Activated B cell treated with CpG ODN at 0.5 μM for 24 hours (primary cell): ENCODE measurements around the gene WWOX. TPM values are rescaled to one million over a fixed set of nuclear protein-coding genes. Genes with fewer than 3 reads are reported as not detected.

Source experiments
- ATAC-seq: fragments of 200-7000 bp; cut with Tn5 transposase; one replicate; pipeline ENCODE4 v1.10.0; 2021; ENCODE audit warnings: low read depth, mild to moderate bottlenecking, moderate library complexity
- CTCF ChIA-PET: fragments of 350-600 bp; sonication (Branson Sonifier 250); formaldehyde crosslinking; loops from one replicate; lab custom pipeline; 2021; ENCODE audit warnings: antibody characterized with exemption; lab: Charles Lee
- POLR2A ChIA-PET: fragments of 350-600 bp; sonication (Branson Sonifier 250); formaldehyde crosslinking; loops from one replicate; lab custom pipeline; 2021; ENCODE audit warnings: antibody characterized with exemption; lab: Charles Lee
- DNase-seq: peaks from one replicate; pipeline ENCODE4 v3.0.0; 2022
- H3K27ac Mint-ChIP-seq: one replicate; pipeline ENCODE4 v1.8.0; 2020; ENCODE audit warnings: mixed read lengths
- H3K27me3 Mint-ChIP-seq: one replicate; pipeline ENCODE4 v1.8.0; 2021; ENCODE audit warnings: mixed read lengths
- H3K36me3 Mint-ChIP-seq: one replicate; pipeline ENCODE4 v1.8.0; 2021; ENCODE audit warnings: low read depth, mixed read lengths
- H3K4me1 Mint-ChIP-seq: one replicate; pipeline ENCODE4 v1.8.0; 2021; ENCODE audit warnings: mixed read lengths
- H3K4me3 Mint-ChIP-seq: one replicate; pipeline ENCODE4 v1.8.0; 2020; ENCODE audit warnings: mild to moderate bottlenecking, mixed read lengths
- H3K9me3 Mint-ChIP-seq: one replicate; pipeline ENCODE4 v1.8.0; 2020; ENCODE audit warnings: mixed read lengths
- CTCF ChIP-seq: fragments of 200-600 bp; IDR thresholded peaks from one replicate; pipeline ENCODE4 v1.8.0; 2022; ENCODE audit warnings: antibody characterized with exemption, mild to moderate bottlenecking
- intact Hi-C: fragments of 100-400 bp; cut with micrococcal nuclease; formaldehyde crosslinking; loops from one replicate; pipeline ENCODE4 v1.15.1; 2024
- total RNA-seq: library from RNA; stranded (reverse); gene quantifications from 2 replicates; pipeline ENCODE4 v1.2.3, GENCODE V29; 2022

Gene WWOX
- total RNA-seq, 1 donor from 2014 or later, result 22.6 TPM

- Mint-ChIP-seq H3K36me3 (peaks cover 20% of the 10 kb centered on the region), H3K9me3 (peaks cover 20% of the 10 kb centered on the region), H3K4me3 (no peak overlapping the region), H3K27ac (no peak overlapping the region), H3K4me1 (no peaks in the 10 kb centered on the region), H3K27me3 (no peaks in the 10 kb centered on the region)
- ATAC-seq, result no peak
- CTCF ChIA-PET, result no interaction called here
- intact Hi-C loops, result loop anchor here (10.0 kb wide), 1 partner anchor 1545 kb away; no protein-coding TSS in a partner anchor
- no peak for DNase-seq
- no peak for TF ChIP-seq CTCF
- POLR2A ChIA-PET, result no interaction called here
Measured at GRCh38 chr16:78919852-78920251, 820.4 kb downstream of the WWOX start.

GRCh38 chr16:78920621-78921020 is 821.2 kb downstream of the WWOX start:
- H3K27ac Mint-ChIP-seq, result no peak overlapping the region
- ATAC-seq, result no peak
- no peaks in the 10 kb centered on the region for H3K4me1 Mint-ChIP-seq
- H3K4me3 Mint-ChIP-seq, result no peak overlapping the region
- no peaks in the 10 kb centered on the region for H3K27me3 Mint-ChIP-seq
- POLR2A ChIA-PET, result no interaction called here
- no peak for DNase-seq
- H3K36me3 Mint-ChIP-seq, result peaks cover 15% of the 10 kb centered on the region
- intact Hi-C loops, result loop anchor here (10.0 kb wide), 1 partner anchor 1544 kb away; no protein-coding TSS in a partner anchor
- no peak for TF ChIP-seq CTCF
- CTCF ChIA-PET, result no interaction called here
- H3K9me3 Mint-ChIP-seq, result peaks cover 20% of the 10 kb centered on the region

- TF ChIP-seq CTCF, result no peak
- Mint-ChIP-seq H3K4me1 (no peaks in the 10 kb centered on the region), H3K27me3 (no peaks in the 10 kb centered on the region), H3K9me3 (peaks cover 21% of the 10 kb centered on the region), H3K27ac (no peak overlapping the region), H3K4me3 (no peak overlapping the region), H3K36me3 (peaks cover 15% of the 10 kb centered on the region)
- POLR2A ChIA-PET, result no interaction called here
- CTCF ChIA-PET, result interaction anchor here (0.8 to 2.4 kb wide), 5 partner anchors 19 to 123 kb away, joined by 3 to 8 read pairs (median 4); no protein-coding TSS in a partner anchor
- ATAC-seq (no peak), DNase-seq (no peak)
- intact Hi-C loops, result loop anchor here (1.0 to 10.0 kb wide), 4 partner anchors 36 to 1540 kb away; no protein-coding TSS in a partner anchor
Measured at GRCh38 chr16:78925083-78925767, 825.8 kb downstream of the WWOX start.

- Mint-ChIP-seq H3K36me3 (peaks cover 6% of the 10 kb centered on the region), H3K9me3 (peaks cover 7% of the 10 kb centered on the region), H3K4me1 (no peaks in the 10 kb centered on the region), H3K4me3 (no peak overlapping the region), H3K27me3 (no peaks in the 10 kb centered on the region), H3K27ac (no peak overlapping the region)
- POLR2A ChIA-PET, result no interaction called here
- CTCF ChIA-PET, result interaction anchor here (2.4 kb wide), 1 partner anchor 120 kb away, joined by 8 read pairs; no protein-coding TSS in a partner anchor
- no peak for ATAC-seq
- intact Hi-C loops, result loop anchor here (10.0 kb wide), 1 partner anchor 1538 kb away; no protein-coding TSS in a partner anchor
- no peak for DNase-seq
- TF ChIP-seq CTCF, result no peak
Measured at GRCh38 chr16:78926723-78927210, 827.3 kb downstream of the WWOX start.

- DNase-seq (no peak), ATAC-seq (no peak)
- TF ChIP-seq CTCF, result no peak
- Mint-ChIP-seq H3K4me1 (no peaks in the 10 kb centered on the region), H3K36me3 (peaks cover 3% of the 10 kb centered on the region), H3K27me3 (no peaks in the 10 kb centered on the region), H3K9me3 (peaks cover 3% of the 10 kb centered on the region), H3K27ac (no peak overlapping the region), H3K4me3 (no peak overlapping the region)
- POLR2A ChIA-PET, result no interaction called here
- intact Hi-C loops, result loop anchor here (10.0 kb wide), 1 partner anchor 1537 kb away; no protein-coding TSS in a partner anchor
- CTCF ChIA-PET, result no interaction called here
Measured at GRCh38 chr16:78927766-78928165, 828.3 kb downstream of the WWOX start.
